K562 (cell line): ENCODE measurements around the gene LXN. TPM values are rescaled to one million over a fixed set of nuclear protein-coding genes. Genes with fewer than 3 reads are reported as not detected.
A peak's percentile ranks its signal among the peaks of the same experiment; 100 is the strongest.

Experiments used
- DMBX1 ChIP-seq: fragments of 250-450 bp; sonication (Bioruptor Pico); IDR thresholded peaks from 2 replicates; pipeline ENCODE4 v1.8.0; 2022; ENCODE audit warnings: inconsistent platforms, mild to moderate bottlenecking, moderate library complexity, borderline replicate concordance
- E2F1 ChIP-seq: sonication (generic); formaldehyde crosslinking; IDR thresholded peaks from 2 replicates; pipeline ENCODE4 v1.8.1; 2023; ENCODE audit warnings: mild to moderate bottlenecking, missing genetic modification reagents, moderate library complexity
- E2F6 ChIP-seq, 2 experiments: IDR thresholded peaks; 2 replicates each; pipeline ENCODE4 v1.6.1; 2011; ENCODE audit warnings: borderline replicate concordance in 1 of 2, control low read depth in 1 of 2, low read depth in 1 of 2, low read length in 1 of 2, mild to moderate bottlenecking in 1 of 2, mixed read lengths in 1 of 2, moderate library complexity in 1 of 2; ENCODE audit not compliant: insufficient read depth in 1 of 2, insufficient read length in 1 of 2, poor library complexity in 1 of 2, severe bottlenecking in 1 of 2; ENCODE audit errors: extremely low read depth in 1 of 2
- GABPA ChIP-seq: fragments of 200-800 bp; sonication (Bioruptor generic); conservative IDR thresholded peaks from 2 replicates; pipeline ENCODE4 v1.6.1; 2016; ENCODE audit warnings: low read depth, missing genetic modification characterization, missing compliant biosample characterization
- LEF1 ChIP-seq: fragments of 450-650 bp; IDR thresholded peaks from 2 replicates; pipeline ENCODE4 v1.6.1; 2016; ENCODE audit warnings: mild to moderate bottlenecking
- MAFG ChIP-seq: fragments of 450-650 bp; conservative IDR thresholded peaks from 2 replicates; pipeline ENCODE4 v1.6.1; 2016; ENCODE audit warnings: missing genetic modification characterization, missing compliant biosample characterization
- MEF2D ChIP-seq: conservative IDR thresholded peaks from 2 replicates; pipeline ENCODE4 v1.6.1; 2016; ENCODE audit warnings: low read depth, missing genetic modification characterization, missing compliant biosample characterization
- NCOA1 ChIP-seq: fragments of 450-650 bp; IDR thresholded peaks from 2 replicates; pipeline ENCODE4 v1.6.1; 2016; ENCODE audit warnings: low read depth
- NFRKB ChIP-seq: fragments of 450-650 bp; IDR thresholded peaks from 2 replicates; pipeline ENCODE4 v1.6.1; 2016; ENCODE audit warnings: low read depth
- NR3C1 ChIP-seq: sonication (generic); formaldehyde crosslinking; IDR thresholded peaks from 2 replicates; pipeline ENCODE4 v1.8.1; 2022; ENCODE audit warnings: missing genetic modification reagents
- PCBP2 ChIP-seq: fragments of 200-400 bp; formaldehyde crosslinking; IDR thresholded peaks from 2 replicates; pipeline ENCODE4 v1.6.1; 2018; ENCODE audit warnings: low read length, low read depth, mild to moderate bottlenecking, moderate library complexity; ENCODE audit not compliant: poor library complexity, severe bottlenecking
- POLR2B ChIP-seq: fragments of 450-650 bp; IDR thresholded peaks from 2 replicates; pipeline ENCODE4 v1.6.1; 2018; ENCODE audit warnings: low read depth; ENCODE audit not compliant: partially characterized antibody
- RFX7 ChIP-seq: fragments of 250-450 bp; sonication (Bioruptor Pico); IDR thresholded peaks from 2 replicates; pipeline ENCODE4 v1.5.1; 2021; ENCODE audit warnings: mild to moderate bottlenecking
- SUPT5H ChIP-seq: fragments of 450-650 bp; IDR thresholded peaks from 2 replicates; pipeline ENCODE4 v1.6.1; 2016
- TAF1 ChIP-seq: IDR thresholded peaks from 2 replicates; pipeline ENCODE4 v1.6.1; 2011; ENCODE audit warnings: mild to moderate bottlenecking, low read length, moderate library complexity; ENCODE audit not compliant: insufficient read depth, control insufficient read depth, severe bottlenecking; ENCODE audit errors: extremely low read depth
- TBP ChIP-seq: optimal IDR thresholded peaks from 2 replicates; pipeline ENCODE3; 2011; ENCODE audit warnings: low read depth, low read length, improper control_type of control experiment
- TCF3 ChIP-seq: sonication (generic); formaldehyde crosslinking; IDR thresholded peaks from 2 replicates; pipeline ENCODE4 v1.4.0; 2020; ENCODE audit warnings: mild to moderate bottlenecking, missing genetic modification reagents
- USF2 ChIP-seq: sonication (generic); formaldehyde crosslinking; IDR thresholded peaks from 2 replicates; pipeline ENCODE4 v1.5.0; 2020; ENCODE audit warnings: missing genetic modification reagents
- YBX1 ChIP-seq: fragments of 450-650 bp; IDR thresholded peaks from 2 replicates; pipeline ENCODE4 v1.7.1; 2016; ENCODE audit warnings: mild to moderate bottlenecking
- ZBTB49 ChIP-seq: sonication (generic); formaldehyde crosslinking; IDR thresholded peaks from 2 replicates; pipeline ENCODE4 v1.8.0; 2022; ENCODE audit warnings: missing genetic modification reagents, mild to moderate bottlenecking, borderline replicate concordance
- ZBTB8A ChIP-seq: fragments of 450-650 bp; IDR thresholded peaks from 2 replicates; pipeline ENCODE4 v1.6.1; 2018; ENCODE audit warnings: mild to moderate bottlenecking, moderate library complexity; ENCODE audit not compliant: partially characterized antibody
- ZFX ChIP-seq: sonication (generic); formaldehyde crosslinking; IDR thresholded peaks from 2 replicates; pipeline ENCODE4 v1.8.0; 2022; ENCODE audit warnings: mild to moderate bottlenecking, missing genetic modification reagents, moderate library complexity
- ZNF174 ChIP-seq: fragments of 250-450 bp; sonication (Bioruptor Pico); IDR thresholded peaks from 2 replicates; pipeline ENCODE4 v1.4.0; 2020; ENCODE audit warnings: mild to moderate bottlenecking
- ZNF23 ChIP-seq: fragments of 250-450 bp; sonication (Bioruptor Pico); IDR thresholded peaks from 2 replicates; pipeline ENCODE4 v1.4.0; 2020; ENCODE audit warnings: mild to moderate bottlenecking
- ZNF644 ChIP-seq: fragments of 200-800 bp; sonication (Bioruptor generic); IDR thresholded peaks from 2 replicates; pipeline ENCODE4 v1.6.1; 2016; ENCODE audit warnings: low read depth, missing genetic modification characterization, missing compliant biosample characterization
- polyA plus RNA-seq, 8 experiments: library from polyadenylated mRNA; depleted of rRNA in 4 of 8; stranded (reverse) in 5 of 8; unstranded in 3 of 8; fragments of >200 nt; fragmentation: Nextera tagmentation in 2 of 8; fragmentation: Illumina TruSeq in 1 of 8; extraction: Ambion mirVana in 2 of 8; extraction: Trizol in 1 of 8; gene quantifications; 2 replicates each; pipeline versions ENCODE4 v1.2.1 to v1.2.3, GENCODE V29; 2011 to 2014; ENCODE audit warnings: inconsistent platforms in 1 of 8, missing spikeins in 1 of 8
- total RNA-seq, 7 experiments: library from RNA; depleted of rRNA in 6 of 7; stranded (reverse); fragments of >200 nt in 6 of 7; fragmentation: Illumina TruSeq in 2 of 7; extraction: Trizol in 2 of 7; gene quantifications; 2 replicates each; pipeline versions ENCODE4 v1.2.1 to v1.2.3, GENCODE V29; 2011 to 2021; ENCODE audit warnings: low replicate concordance in 1 of 7

Gene LXN
- total and polyA plus RNA-seq, 9 of the 15 experiments (the other 6 are each of a cell fraction or from before 2014, with no cell fraction given), result 0.08 to 0.13 TPM; not detected in 7

GRCh38 chr3:158644345-158644908 lies 28.0 kb downstream of the LXN start, which contains the start of gene GFM1 (continued):
- TF ChIP-seq USF2 (CRISPR knock-in tag) (no peak), MAFG (no peak), DMBX1 (0 out of 2 replicates have a peak, but pooled peaks have one; percentile 48), ZNF644 (tag) (no peak), LEF1 (no peak), ZBTB8A (no peak), PCBP2 (no peak), GABPA (tag) (peak; percentile 97), RFX7 (CRISPR knock-in tag) (no peak), NFRKB (no peak), YBX1 (no peak), NR3C1 (no peak), SUPT5H (peak; percentile 91), E2F6 (IDR thresholded peaks at IDR 0.05; ENCODE audit: borderline replicate concordance in 1 of 2, extremely low read depth in 1 of 2, insufficient read depth in 1 of 2, insufficient read length in 1 of 2, low read depth in 1 of 2, low read length in 1 of 2, poor library complexity in 1 of 2, severe bottlenecking in 1 of 2) (peak; percentile 46 to 59), ZNF23 (CRISPR knock-in tag) (no peak), NCOA1 (peak; percentile 77; the same call in 1 of the 2 replicates), TCF3 (CRISPR knock-in tag) (no peak; the same call in 1 of the 2 replicates), MEF2D (peak; percentile 55; the same call in 1 of the 2 replicates), E2F1 (CRISPR knock-in tag) (no peak), TAF1 (peak; percentile 86), TBP (peak; percentile 77), POLR2B (peak; percentile 70), ZNF174 (CRISPR knock-in tag) (no peak), ZFX (CRISPR knock-in tag) (peak; percentile 59), ZBTB49 (CRISPR knock-in tag) (no peak)
